ENCODE data around the gene PIGB. TPM values are rescaled to one million over a fixed set of nuclear protein-coding genes. Genes with fewer than 3 reads are reported as not detected.

PIGB gene
- total RNA-seq, 4 donors from 2014 or later: 0.51 to 22.3 (median 10.9) TPM

GRCh38 chr15:55360256-55360655 is 41.2 kb downstream of the PIGB start:
- Histone ChIP-seq H3K4me3 (no peak overlapping the region), H3K27ac (no peak overlapping the region), H3K9me3 (no peaks in the 10 kb centered on the region), H3K36me3 (no peaks in the 10 kb centered on the region), H3K27me3 (no peaks in the 10 kb centered on the region), H3K4me1 (no peaks in the 10 kb centered on the region)
- no peak for DNase-seq
- no peak for TF ChIP-seq CTCF (IDR thresholded peaks at IDR 0.05)
- no peak for TF ChIP-seq POLR2A (IDR thresholded peaks at IDR 0.05)
- intact Hi-C loops (cut with DNase I; ENCODE audit: low total_unique reads): no loop called here

GRCh38 chr15:55361048-55361447 is 42.0 kb downstream of the PIGB start:
- TF ChIP-seq CTCF (IDR thresholded peaks at IDR 0.05) (no peak), POLR2A (IDR thresholded peaks at IDR 0.05) (no peak)
- Histone ChIP-seq H3K27me3 (no peaks in the 10 kb centered on the region), H3K4me3 (no peak overlapping the region), H3K36me3 (no peaks in the 10 kb centered on the region), H3K4me1 (no peaks in the 10 kb centered on the region), H3K27ac (no peak overlapping the region), H3K9me3 (no peaks in the 10 kb centered on the region)
- DNase-seq: no peak
- intact Hi-C loops (cut with DNase I; ENCODE audit: low total_unique reads): no loop called here

DNA sequence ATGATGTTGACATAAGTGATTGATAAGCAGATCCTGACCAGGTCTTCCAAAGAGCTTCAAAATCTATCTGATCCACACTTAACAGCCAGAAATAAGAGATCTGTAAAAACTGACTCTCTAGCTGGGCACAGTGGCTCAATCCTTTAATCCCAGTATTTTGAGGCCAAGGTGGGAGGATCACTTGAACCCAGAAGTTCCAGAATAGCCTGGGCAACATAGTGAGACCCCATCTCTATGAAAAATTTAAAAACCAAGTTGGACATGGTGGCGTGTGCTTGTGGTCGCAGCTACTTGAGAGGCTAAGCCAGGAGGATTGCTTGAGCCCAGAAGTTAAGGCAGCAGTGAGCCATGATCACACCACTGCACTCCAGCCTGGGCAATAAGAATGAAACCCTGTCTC is 43.6 kb downstream of the PIGB start:
- H3K36me3 ChIP-seq: no peaks in the 10 kb centered on the region
- TF ChIP-seq POLR2A (IDR thresholded peaks at IDR 0.05): no peak
- no peak for TF ChIP-seq CTCF (IDR thresholded peaks at IDR 0.05)
- no peak overlapping the region for H3K4me3 ChIP-seq
- intact Hi-C loops (cut with DNase I; ENCODE audit: low total_unique reads): no loop called here
- no peaks in the 10 kb centered on the region for H3K27me3 ChIP-seq
- no peak for DNase-seq
- no peaks in the 10 kb centered on the region for H3K9me3 ChIP-seq
- H3K4me1 ChIP-seq: no peaks in the 10 kb centered on the region
- H3K27ac ChIP-seq: no peak overlapping the region

- H3K27ac ChIP-seq: no peak overlapping the region
- no peaks in the 10 kb centered on the region for H3K9me3 ChIP-seq
- H3K4me3 ChIP-seq: no peak overlapping the region
- TF ChIP-seq CTCF (IDR thresholded peaks at IDR 0.05): no peak
- TF ChIP-seq POLR2A (IDR thresholded peaks at IDR 0.05): no peak
- no peaks in the 10 kb centered on the region for H3K27me3 ChIP-seq
- DNase-seq: no peak
- H3K4me1 ChIP-seq: no peaks in the 10 kb centered on the region
- intact Hi-C loops (cut with DNase I; ENCODE audit: low total_unique reads): no loop called here
- H3K36me3 ChIP-seq: no peaks in the 10 kb centered on the region
Observed at GRCh38 chr15:55366981-55367380, 48.0 kb downstream of the PIGB start.

GRCh38 chr15:55372701-55373440 is 53.8 kb downstream of the PIGB start:
- Histone ChIP-seq H3K4me1 (no peaks in the 10 kb centered on the region), H3K4me3 (no peak overlapping the region), H3K9me3 (no peaks in the 10 kb centered on the region), H3K27ac (no peak overlapping the region), H3K27me3 (no peaks in the 10 kb centered on the region), H3K36me3 (no peaks in the 10 kb centered on the region)
- DNase-seq: no peak
- intact Hi-C loops (cut with DNase I; ENCODE audit: low total_unique reads): no loop called here
- TF ChIP-seq CTCF (IDR thresholded peaks at IDR 0.05) (no peak), POLR2A (IDR thresholded peaks at IDR 0.05) (no peak)

Data from uterus (tissue), 4 donors.